A673 (cell line): Measurements from ENCODE around the gene CLCN7. TPM values are rescaled to one million over a fixed set of nuclear protein-coding genes. Genes with fewer than 3 reads are reported as not detected.

Source experiments
- BruUV-seq: library from RNA; stranded (reverse); fragments of 400-500 nt; replicated peaks from 2 replicates; lab custom pipeline; 2021; lab: Mats Ljungman, UMichigan
- CTCF ChIA-PET: fragments of 300-600 bp; sonication (Branson Sonifier 250); formaldehyde crosslinking; loops from one replicate; lab custom pipeline; 2022; ENCODE audit warnings: antibody characterized with exemption; lab: Charles Lee
- POLR2A ChIA-PET: fragments of 300-600 bp; sonication (Branson Sonifier 250); formaldehyde crosslinking; loops from one replicate; lab custom pipeline; 2022; ENCODE audit warnings: antibody characterized with exemption; ENCODE audit not compliant: low non-redundant PET; lab: Charles Lee
- DNase-seq: peaks from one replicate; pipeline ENCODE4 v3.0.0-alpha.2; 2015; ENCODE audit warnings: low spot score
- H3K27ac ChIP-seq: fragments of 200-600 bp; sonication (generic); 2 replicates; pipeline ENCODE4 v1.5.1; 2016; ENCODE audit warnings: mixed run types, low read depth, mild to moderate bottlenecking, mixed read lengths, antibody characterized with exemption, low read length; ENCODE audit not compliant: poor library complexity, severe bottlenecking
- H3K27me3 ChIP-seq: fragments of 200-600 bp; sonication (generic); replicated peaks from 2 replicates; pipeline ENCODE4 v1.6.1; 2017; ENCODE audit warnings: mixed run types, low read depth, mild to moderate bottlenecking, mixed read lengths, antibody characterized with exemption, low read length; ENCODE audit not compliant: insufficient read depth, poor library complexity
- H3K36me3 ChIP-seq: fragments of 200-600 bp; sonication (generic); 2 replicates; pipeline ENCODE4 v1.6.1; 2016; ENCODE audit warnings: mixed run types, mild to moderate bottlenecking, mixed read lengths, antibody characterized with exemption, low read length; ENCODE audit not compliant: insufficient read depth, poor library complexity, severe bottlenecking
- H3K4me1 ChIP-seq: fragments of 200-600 bp; sonication (generic); 2 replicates; pipeline ENCODE4 v1.6.1; 2017; ENCODE audit warnings: mixed run types, mild to moderate bottlenecking, mixed read lengths, antibody characterized with exemption, low read length; ENCODE audit not compliant: insufficient read depth, poor library complexity, severe bottlenecking
- H3K4me3 ChIP-seq: fragments of 200-600 bp; sonication (generic); 2 replicates; pipeline ENCODE4 v1.5.1; 2016; ENCODE audit warnings: low read depth, mixed run types, mild to moderate bottlenecking, mixed read lengths, low read length; ENCODE audit not compliant: poor library complexity, severe bottlenecking
- H3K9me3 ChIP-seq: fragments of 200-600 bp; sonication (generic); 2 replicates; pipeline ENCODE4 v1.6.1; 2016; ENCODE audit warnings: mixed run types, low read depth, mild to moderate bottlenecking, mixed read lengths, antibody characterized with exemption, low read length; ENCODE audit not compliant: poor library complexity, severe bottlenecking
- CTCF ChIP-seq: fragments of 300-800, 200-600 bp; sonication (generic); conservative IDR thresholded peaks from 2 replicates; pipeline ENCODE4 v1.5.1; 2017; ENCODE audit warnings: low read depth, mild to moderate bottlenecking, antibody characterized with exemption, low read length, moderate library complexity, mixed read lengths
- EZH2 ChIP-seq: fragments of 200-600 bp; sonication (generic); IDR thresholded peaks from 2 replicates; pipeline ENCODE4 v1.6.1; 2017; ENCODE audit warnings: borderline replicate concordance, low read depth, mild to moderate bottlenecking, mixed read lengths, antibody characterized with exemption, low read length; ENCODE audit not compliant: poor library complexity, severe bottlenecking
- intact Hi-C: fragments of 100-400 bp; cut with micrococcal nuclease; formaldehyde crosslinking; loops from one replicate; pipeline ENCODE4 v1.10.0; 2022; ENCODE audit not compliant: unreplicated experiment
- total RNA-seq: library from RNA; stranded (reverse); gene quantifications from 2 replicates; pipeline ENCODE4 v1.2.3, GENCODE V29; 2021

CLCN7 gene
- total RNA-seq, 1 experiment from 2014 or later: 89.3 TPM

- Histone ChIP-seq H3K36me3 (no peaks in the 10 kb centered on the region), H3K27ac (no peak overlapping the region), H3K4me1 (peaks cover 10% of the 10 kb centered on the region), H3K4me3 (no peak overlapping the region), H3K9me3 (no peaks in the 10 kb centered on the region), H3K27me3 (peaks cover 10% of the 10 kb centered on the region)
- DNase-seq: no peak
- CTCF ChIA-PET: interaction anchor here (0.6 kb wide), 1 partner anchor 92 kb away, joined by 4 read pairs; no protein-coding TSS in a partner anchor
- POLR2A ChIA-PET: no interaction called here
- no TSS peak for BruUV-seq
- intact Hi-C loops: no loop called here
- TF ChIP-seq EZH2 (no peak), CTCF (no peak)
These were observed 45.2 kb downstream of the CLCN7 start for GRCh38 chr16:1429631-1430030.

DNA sequence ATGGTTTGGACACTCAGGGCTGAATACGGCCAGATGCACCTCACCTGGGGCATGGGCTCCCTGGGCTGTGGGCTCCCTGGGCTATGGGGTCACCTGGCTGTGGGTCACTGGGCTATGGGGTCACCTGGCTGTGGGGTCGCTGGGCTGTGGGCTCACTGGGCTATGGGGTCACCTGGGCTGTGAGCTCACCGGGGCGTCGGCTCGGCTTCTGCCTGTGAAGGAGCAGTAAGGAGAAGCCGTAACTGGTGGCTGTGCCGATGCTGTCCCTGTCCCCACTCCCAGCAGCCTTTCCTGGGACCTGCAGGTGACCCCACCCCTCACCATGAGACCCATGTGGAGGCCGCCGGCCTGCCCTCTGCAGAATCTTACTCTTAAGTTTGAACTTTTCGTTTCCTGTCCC lies 45.8 kb downstream of the CLCN7 start:
- POLR2A ChIA-PET: no interaction called here

GRCh38 chr16:1428511-1428910 lies 46.3 kb downstream of the CLCN7 start:
- no peak for TF ChIP-seq EZH2
- TF ChIP-seq CTCF: peak; percentile 59
- Histone ChIP-seq H3K4me3 (no peak overlapping the region), H3K27me3 (peaks cover 10% of the 10 kb centered on the region), H3K27ac (no peak overlapping the region), H3K4me1 (peaks cover 10% of the 10 kb centered on the region), H3K9me3 (no peaks in the 10 kb centered on the region), H3K36me3 (no peaks in the 10 kb centered on the region)
- ChIA-PET CTCF (no interaction called here), POLR2A (no interaction called here)
- no peak for DNase-seq
- BruUV-seq: no TSS peak
- intact Hi-C loops: no loop called here

More for the DNA sequence above, 45.8 kb downstream of the CLCN7 start:
- CTCF ChIA-PET: interaction anchor here (0.6 kb wide), 1 partner anchor 91 kb away, joined by 4 read pairs; no protein-coding TSS in a partner anchor
- Histone ChIP-seq H3K4me3 (no peak overlapping the region), H3K9me3 (no peaks in the 10 kb centered on the region), H3K27ac (no peak overlapping the region), H3K36me3 (no peaks in the 10 kb centered on the region), H3K27me3 (peaks cover 10% of the 10 kb centered on the region), H3K4me1 (peaks cover 10% of the 10 kb centered on the region)
- no peak for DNase-seq
- no TSS peak for BruUV-seq
- intact Hi-C loops: no loop called here
- TF ChIP-seq CTCF (no peak), EZH2 (no peak)
